Nucleus accumbens (tissue), 56 donors: ENCODE data around the gene CKS1B.
A peak's percentile ranks its signal among the peaks of the same experiment; 100 is the strongest.

Experiments
- DNase-seq, 56 donors: peaks; one replicate each; lab custom pipeline; 2025; lab: John Stamatoyannopoulos, UW

Gene CKS1B

DNA sequence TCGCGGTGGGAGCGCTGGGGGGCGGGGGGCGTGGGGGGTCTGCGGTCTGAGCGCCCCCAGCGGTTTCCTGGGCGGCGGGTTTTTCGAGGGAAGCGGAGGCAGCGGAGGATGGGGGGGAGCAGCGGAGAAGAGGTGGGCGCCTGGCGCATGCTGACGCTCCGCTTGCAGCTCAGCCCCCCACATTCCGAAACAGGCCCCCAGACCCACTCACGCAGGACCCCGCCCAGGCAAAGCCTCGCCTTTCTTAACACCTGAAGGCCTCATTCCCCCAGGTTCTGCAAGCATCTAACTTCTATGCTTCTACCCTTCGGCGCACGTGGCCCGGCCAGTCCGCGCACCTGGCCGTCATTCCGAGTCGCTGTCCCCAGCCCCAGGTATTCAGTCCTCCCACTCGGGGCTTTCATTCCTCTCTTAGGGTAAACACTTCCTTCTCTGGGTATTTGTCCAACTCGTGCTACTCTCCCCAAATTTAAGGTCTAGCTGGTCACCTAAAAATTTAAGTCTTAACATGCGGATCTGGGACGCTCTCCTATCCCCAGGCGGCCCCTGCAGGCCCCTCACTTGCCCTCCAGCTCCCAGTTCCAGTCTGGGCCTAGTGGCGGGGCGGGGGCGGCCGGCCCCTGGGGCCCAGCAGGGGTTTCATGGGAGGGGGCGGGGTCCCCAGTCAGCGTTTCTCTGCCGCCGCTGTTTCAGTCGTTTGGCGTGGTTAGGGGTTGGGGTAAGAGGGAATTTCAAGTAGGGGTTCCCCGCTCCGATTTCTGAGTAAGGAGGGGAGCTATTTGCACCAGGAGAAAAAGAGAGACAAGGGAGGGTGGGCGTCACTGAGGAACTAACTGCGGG is 25.3 kb downstream of the CKS1B start:
- peak in 2 of 56 donors; percentile 41 to 45 for DNase-seq

DNA sequence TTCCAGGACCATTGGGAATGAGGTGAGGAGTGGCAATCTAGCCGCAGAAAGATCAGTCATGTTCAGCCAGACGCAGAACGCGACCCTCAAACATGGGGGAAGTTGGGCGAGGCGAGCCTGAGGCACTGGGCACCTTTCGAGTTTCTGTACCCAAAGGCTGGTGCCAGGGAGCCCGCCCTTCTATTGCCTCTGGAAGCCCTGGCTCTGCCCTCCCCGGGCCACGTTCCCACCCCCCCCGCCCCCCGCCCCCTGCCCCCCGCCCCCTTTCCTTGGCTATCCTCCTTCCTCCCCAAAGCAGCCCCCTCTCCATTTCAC is 25.9 kb downstream of the CKS1B start:
- peak in 11 of 56 donors; percentile 47 to 76 (median 69) for DNase-seq

DNA sequence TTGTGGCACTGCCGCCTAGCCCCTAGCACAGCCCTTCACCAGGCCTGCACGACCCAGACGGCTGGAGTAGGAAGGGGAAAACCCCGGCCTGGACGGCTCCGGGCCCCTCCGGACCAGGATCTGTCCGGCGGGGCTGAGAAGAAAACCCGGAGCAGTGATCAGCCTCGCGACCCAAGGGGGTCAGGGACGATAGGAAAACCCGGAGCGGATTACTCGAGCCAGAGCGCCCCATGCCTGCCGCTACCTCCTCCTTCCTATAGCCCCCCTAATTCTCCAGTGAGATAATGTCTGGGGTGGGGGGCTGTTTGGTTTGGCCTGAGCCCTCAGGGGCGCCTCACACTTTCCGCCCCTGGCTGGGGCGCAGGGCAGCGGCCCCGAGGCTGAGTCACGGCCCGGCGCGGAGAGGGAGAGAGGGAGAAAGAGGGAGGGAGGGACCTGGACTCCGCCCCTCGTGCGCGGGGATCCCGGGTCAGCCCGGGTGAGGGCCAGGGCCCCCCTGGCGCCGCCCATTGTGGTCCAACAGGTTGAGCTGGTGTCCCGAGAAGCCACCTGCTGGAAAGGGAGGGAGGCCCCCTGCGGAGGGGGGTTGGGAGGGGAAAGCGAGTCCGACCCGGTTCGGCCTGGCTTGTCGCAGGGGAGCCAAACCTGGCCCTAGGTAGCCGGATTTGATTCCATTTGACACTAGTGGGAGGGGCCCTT is 26.4 kb downstream of the CKS1B start:
- peak in 54 of 56 donors; percentile 34 to 96 (median 80) for DNase-seq

DNA sequence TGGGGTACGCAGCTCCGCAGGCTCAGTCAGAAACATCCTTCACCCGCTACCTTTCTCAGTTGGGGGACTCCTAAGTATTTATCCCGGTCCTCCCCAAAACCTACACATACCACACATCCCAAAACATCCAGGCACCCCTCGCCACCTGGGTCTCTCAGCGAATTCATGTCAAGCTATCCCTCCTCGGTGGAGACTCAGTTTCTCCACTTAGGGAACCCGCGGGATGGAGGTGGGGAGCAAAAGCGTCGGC is 26.9 kb downstream of the CKS1B start:
- DNase-seq: peak in 2 of 56 donors; percentile 79 to 90

DNA sequence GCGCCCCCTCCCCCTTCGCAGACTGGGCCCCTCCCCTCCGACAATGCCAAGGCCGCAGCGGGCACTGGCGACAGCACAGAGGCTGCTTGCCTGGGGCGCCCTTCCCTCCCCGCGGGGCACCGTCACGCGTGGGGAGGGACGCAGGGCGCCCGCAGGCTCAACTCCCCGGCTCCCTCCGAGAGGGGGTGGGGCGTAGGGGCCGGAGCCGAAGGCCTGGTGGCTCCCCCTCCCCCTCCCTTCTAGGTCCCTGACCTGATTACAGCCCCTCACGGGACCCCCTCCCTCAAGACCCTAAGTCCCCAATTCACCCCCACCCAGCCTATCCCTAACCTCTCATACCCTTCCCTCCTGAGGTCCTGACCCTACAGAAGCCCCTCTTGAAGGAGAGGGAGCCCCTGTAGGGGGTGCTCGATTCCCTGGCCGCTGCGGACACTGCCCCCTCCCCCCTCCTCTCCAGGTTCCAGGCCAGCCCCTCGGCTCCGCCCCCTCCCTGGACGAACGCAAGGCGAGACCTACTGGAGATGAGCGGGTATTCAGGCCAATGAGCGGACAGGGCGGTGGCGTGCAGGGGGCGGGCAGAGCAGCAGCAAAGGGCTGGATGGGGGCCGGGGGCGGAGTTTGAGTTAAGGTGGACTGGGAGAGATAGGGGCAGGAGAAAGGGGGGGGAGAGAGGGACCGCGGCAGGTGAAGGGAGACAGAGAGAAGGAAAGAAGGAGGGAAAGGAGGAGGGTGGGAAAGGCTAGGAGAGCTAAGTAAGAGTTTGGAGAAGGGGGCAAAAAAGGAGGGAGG is 27.4 kb downstream of the CKS1B start:
- peak; percentile 83 to 100 (median 99) for DNase-seq

DNA sequence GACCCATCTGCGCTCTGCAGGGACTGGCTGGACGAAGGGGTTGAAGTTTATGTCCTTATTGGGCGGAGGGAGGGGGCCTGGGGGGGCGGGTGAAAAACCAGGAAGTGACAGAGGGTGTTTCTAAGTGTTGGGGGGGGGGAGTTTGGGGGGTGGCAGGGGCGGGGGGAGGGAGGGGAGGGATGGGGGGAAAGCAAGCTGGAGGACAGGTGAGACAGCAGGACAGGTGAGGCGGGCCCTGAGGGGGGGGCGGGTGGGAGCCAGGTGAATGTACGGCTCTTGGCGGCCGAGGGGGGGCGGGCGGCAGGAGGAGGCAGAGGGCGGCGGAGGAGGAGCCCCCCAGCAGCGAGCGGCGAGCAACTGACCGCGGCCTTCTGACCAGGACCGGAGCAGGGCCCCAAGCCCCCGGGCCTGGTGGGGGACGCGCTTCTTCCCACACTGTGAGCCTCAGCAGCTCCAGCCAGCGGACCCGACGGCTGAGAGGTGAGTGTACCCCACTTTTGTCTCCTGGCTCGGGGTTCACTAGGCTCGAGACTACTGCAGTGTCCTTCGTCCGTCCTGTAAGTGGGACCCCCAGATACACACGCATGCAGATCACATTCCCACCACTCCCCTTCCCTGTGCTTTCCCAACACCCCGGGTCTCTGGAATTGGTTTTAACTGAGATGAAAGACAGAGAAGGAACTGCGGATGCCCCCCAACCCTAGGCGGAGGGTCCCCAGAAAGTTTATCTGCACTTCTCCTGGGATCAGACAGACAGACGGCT is 28.2 kb downstream of the CKS1B start, which contains the start of gene ZBTB7B:
TSS of gene ZBTB7B (plus strand) at position 339 of the 763 bp plus-strand sequence. CDS start 11,859 bp downstream, outside the sequence.
- DNase-seq: peak in 25 of 56 donors; percentile 22 to 87 (median 63)

DNA sequence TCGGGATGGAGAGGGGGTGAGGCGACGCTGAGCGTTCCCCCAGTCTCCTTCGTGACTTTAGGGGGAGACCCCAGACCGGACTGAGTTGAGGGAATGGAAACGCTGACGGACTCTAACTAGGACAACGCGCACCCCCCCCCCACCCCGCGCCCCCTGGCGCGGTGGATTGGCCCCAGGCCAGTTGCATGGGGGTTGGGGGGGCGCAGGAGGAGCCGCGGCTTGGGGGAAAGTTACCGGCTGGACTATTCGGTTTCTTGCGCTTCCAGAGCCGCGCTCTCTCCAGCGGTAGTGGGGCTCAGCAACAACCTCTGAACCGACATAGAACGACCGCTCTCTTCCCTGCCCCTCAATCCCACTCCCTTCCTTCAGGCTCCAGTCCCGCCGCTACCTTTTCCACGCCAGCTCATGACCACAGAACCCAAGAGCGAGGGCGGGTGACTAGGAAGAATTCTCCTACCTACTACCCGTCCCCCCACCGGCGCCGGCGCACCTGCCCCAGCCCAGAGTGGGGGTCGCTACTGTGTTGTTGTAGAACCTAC is 28.8 kb downstream of the CKS1B start:
- DNase-seq: peak in 26 of 56 donors; percentile 29 to 73 (median 48)

DNA sequence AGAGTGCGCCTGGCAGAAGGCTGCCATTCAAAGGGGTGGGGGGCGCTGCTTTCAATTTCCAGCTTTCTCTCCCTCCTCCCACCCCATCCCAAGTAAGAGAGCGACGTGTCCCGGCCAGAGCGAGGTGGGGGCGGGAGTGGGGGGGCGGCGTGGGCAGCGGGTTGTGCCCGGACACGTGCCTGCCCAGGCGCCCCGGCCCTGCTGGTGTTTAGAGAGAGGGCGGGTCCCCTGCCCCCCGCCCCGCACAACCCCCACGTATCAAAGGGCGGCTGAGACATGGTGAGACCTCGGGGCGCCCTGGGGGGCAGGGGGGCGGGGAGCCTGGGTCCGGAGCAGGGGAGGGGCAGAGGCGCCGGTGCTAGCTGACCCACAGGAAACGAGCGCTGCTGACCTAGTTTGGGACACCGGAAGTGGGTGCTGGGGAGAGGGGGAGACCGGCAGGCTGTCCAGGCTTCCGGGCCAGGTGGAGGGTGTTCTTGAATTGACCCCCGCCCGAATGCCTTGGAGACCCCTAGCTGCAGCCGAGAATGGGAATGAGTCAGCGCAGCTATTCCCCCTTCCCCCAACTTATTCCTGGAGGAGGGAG is 29.4 kb downstream of the CKS1B start:
- peak in 44 of 56 donors; percentile 17 to 81 (median 53) for DNase-seq

DNA sequence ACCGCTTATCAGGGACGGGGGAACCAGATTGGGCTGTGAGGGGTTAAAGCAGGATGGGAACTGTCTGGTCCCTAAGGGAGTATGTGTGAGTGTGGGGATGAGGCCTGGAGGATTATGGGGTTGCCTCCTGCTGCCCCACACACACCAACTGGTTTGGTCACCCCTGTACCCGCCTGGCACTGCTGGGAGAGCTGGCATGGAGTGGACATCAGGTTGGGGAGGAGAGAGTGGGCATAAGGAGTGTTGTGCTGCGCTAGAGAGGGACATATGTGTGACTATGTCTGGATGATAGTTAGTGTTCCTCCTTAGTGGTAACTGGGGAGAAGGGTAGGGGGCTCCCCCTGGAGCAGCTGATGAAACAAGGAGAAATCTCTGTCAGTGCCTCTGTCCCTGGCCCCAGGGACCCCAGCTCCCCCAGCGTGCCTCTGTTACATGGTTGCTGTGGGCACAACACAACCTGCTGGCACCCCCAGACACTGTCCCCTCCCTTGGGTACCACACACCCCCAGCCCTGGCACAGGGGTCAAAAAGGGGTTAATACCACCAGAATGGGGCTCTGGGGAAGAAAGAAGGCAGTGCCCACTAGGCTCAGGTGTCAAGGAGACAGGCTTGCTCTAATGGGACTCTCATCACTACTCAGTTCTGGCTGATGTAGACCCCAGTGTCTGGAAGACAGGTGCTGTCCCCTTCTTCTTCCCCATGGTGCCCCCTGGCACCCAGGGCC is 30.0 kb downstream of the CKS1B start:
- DNase-seq: peak in 17 of 56 donors; percentile 24 to 71 (median 49)

DNA sequence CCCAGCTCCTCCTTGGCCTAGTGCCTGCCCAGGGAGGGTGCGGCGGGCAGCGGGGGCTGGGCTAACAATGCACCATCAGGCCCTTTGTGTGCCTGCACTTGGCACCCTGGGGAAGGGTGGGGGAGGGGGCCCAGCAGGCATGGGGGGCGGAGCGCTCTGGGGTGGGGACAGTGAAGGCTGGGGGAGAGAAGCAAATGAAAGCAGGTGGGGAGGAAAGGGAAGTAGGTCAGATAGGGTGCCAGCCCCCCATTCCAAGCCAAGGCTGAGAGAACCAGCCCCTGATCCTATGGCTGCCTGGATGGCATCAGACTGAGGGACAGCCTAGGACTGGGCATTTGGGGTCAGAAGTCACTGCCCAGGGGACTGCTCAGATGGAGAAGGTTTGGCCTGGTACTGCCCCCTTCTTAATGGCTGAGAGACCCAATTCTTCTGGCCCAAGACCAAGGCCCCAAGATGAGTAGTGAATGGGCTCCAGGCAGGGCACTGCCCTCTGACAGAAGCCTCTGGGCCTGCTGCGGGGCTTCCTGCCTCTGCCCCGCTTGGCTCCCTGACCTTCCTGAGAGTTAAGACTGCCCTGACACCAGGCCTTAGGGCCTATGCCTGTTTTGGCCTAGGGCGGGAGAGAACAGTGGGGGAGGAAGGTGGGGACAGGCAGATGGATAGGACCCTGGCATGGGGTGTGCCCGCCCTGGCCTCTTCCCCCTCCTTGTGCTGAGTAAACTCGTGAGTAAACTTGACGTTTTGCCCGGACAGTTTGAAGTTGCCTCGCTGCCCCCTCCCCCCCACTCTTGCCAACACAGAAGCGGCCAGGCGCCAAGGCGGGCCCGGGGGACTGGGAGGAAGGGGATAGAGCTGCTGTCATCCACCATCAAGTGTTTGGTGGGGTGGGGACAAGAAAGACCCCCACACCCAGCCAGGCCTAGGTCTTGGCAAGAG is 30.9 kb downstream of the CKS1B start:
- DNase-seq: peak in 52 of 56 donors; percentile 24 to 89 (median 67)

DNA sequence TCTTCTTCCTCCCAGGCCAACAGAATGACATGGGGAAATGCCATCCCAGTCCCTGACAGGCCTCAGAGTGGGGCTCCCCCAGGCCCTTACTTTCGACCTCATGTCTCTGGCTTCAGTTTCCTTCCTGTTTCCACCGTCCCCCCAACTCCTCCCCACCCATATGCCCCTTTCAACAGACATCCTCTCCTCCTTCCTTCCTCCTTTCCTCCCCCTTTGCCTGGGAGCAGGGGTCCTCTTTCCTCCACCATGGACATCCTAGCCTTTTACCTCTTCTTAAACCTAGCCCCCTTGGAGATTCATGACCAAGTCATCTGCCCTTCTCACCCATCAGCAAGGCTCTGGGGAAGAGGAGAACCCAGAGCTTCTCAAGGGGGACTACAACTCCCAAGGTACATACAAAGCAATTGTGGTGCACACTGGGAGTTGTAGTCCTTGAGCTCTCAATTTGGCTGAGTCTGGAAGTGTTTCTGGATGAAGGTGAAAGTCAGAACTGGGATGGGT is 32.2 kb downstream of the CKS1B start:
- DNase-seq: peak in 18 of 56 donors; percentile 10 to 57 (median 33)

DNA sequence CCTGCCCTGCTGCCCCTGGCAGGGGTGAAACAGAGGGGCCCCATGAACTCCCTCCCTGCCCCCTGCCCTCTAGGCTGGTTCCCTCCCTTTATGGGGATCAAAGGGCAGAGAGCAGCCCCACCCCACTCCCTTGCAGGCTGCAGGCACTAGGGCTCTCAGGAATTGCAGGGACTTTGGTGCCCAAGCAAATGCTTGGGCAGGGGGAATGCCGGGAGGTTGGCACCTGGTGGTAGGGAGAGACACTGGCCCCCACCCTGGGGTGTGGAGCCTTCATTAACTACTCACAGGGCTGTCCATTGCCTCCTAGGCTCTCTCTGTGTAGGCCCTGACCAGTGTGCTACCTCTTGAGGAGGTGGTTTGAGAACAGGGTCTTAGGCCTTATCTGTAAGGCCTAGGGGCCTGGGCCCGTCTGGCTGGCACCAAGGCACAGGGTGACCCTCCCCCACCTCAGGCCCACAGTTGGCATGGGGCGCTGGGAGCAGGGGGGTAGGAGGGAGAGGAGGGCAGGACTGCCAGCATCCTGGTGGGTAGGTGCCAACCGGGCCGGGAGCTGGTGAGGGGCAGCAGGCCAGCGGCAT is 32.9 kb downstream of the CKS1B start:
- DNase-seq: peak in 44 of 56 donors; percentile 14 to 79 (median 40)

DNA sequence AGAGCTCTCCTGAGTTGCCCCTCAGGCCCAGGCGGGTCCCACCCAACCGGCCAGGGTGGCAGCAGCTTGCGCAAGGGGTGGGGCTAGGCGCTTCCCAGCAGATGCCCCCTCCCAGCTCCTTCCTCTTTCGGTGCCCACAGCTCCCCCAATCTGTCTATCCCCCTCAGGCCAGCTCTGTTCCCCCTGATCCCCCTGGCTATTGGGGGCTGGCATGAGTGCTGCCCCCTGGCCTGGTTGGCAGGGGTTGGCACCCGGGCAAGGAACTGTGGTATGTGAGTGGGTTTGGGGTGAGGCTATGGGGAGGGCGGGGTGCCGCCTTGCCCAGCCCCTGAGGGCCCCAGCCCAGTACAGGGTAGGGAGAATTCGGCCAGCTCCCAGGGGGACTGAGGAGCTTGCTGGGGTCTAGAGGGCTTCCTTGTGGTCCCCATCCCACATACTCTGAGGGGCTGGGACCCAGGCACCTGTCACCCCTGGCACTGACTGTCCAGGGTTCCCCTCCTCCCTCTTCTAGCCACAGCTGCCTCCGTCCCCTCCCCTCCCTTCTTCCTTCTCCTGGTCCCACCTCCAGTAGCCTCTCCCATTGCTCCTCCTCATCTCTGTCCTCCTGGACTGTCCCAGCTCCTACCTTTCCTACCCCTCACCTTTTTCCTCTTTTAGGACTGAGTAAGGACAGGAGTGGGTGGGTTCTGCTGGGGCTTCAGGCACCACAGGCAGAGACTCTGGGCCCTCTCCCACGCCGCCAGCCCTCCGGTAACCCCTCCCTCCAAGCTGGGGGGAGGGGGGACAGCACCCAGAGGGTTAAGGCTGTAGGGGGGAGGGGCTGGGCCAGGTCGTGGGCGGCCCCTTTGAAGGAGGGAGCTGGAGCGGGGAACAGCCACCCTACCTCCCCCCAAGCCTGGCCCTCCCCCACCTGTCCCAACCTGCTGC is 33.8 kb downstream of the CKS1B start:
- peak in 6 of 56 donors; percentile 23 to 54 (median 34) for DNase-seq

DNA sequence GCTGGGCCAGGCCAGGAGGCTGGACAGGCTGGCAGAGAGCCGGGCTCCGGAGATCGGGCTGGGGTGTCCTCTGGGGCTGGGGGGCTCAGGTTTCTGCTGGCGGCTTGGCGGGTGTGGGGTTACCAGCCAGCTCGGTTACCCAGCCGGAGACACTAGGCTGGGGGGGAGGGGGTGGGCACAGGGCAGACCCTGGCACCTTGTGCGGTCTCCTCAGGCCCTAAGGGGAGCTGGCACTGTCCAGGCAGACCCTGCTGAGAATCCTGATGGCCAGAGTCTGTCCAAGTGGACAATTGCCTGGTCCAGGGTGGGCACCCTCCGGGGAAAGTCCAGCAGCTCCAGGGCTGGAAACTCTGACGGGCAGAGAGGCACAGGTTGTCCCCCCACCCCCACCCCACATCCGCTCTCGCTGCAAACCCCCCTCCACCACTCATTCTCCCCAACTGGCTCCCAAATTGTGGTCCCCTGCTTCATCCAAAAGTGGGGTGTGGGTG is 34.8 kb downstream of the CKS1B start:
- DNase-seq: no peak

DNA sequence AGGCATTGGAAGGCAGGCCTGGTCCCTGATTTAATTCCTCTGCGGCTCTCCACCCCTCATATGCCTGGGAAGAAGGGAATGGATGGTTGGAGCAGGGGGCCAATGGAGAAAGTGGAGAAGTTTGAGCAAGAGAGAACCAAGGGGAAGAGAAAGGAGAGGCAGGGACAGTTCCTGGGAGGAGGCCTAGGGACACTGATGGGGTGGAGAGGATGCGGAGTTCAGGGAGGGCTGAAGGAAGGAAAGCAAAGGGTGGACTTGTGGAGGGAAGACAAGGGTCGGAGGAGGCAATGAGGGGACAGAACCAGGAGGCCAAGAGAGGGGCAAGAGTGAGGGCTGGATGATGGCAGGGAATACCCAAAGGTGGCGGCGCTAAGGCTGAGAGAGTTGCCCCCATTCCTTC is 35.3 kb downstream of the CKS1B start:
- no peak for DNase-seq
